NCI-H2171 (cell line): ENCODE data around the gene KRTAP12-2.
A peak's percentile ranks its signal among the peaks of the same experiment; 100 is the strongest.

Experiments used
- DNase-seq: peaks from one replicate; lab custom pipeline; 2025; lab: John Stamatoyannopoulos, UW

The KRTAP12-2 gene, protein sequence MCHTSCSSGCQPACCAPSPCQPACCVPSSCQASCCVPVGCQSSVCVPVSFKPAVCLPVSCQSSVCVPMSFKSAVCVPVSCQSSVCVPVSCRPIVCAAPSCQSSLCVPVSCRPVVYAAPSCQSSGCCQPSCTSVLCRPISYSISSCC

DNA sequence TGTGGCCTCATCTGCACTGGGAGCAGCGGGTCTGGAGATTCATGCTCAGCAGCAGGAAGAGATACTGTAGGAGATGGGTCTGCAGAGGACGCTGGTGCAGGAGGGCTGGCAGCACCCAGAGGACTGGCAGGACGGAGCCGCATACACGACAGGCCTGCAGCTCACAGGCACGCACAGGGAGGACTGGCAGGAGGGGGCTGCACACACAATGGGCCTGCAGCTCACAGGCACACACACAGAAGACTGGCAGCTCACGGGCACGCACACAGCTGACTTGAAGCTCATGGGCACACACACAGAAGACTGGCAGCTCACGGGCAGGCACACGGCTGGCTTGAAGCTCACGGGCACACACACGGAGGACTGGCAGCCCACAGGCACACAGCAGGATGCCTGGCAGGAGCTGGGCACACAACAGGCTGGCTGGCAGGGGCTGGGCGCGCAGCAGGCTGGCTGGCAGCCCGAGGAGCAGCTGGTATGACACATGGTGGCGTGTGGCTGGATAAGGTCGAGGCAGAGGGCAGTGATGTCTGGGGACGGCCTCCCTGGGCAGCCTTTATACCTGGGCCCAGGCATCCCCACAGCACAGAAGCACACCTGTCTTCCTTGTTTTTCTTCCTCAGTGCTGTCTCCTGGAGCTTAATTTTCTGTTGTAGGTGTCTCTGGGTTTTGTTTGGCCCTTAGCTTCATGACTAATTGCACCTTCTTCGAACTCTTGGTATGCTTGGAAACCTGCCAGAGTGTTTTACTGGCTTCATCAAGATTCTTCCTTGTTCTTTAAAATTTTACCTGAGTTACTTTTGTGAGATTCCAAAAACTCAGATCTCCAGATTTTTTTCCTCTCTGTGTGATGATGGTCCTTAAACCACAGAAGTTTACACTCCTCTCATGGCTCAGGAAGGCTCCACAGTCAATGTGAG lies at the start of gene KRTAP12-2:
TSS of gene KRTAP12-2 (minus strand) at position 527 of the 920 bp plus-strand sequence. CDS start at position 486, 41 bp downstream.
- DNase-seq = no peak

DNA sequence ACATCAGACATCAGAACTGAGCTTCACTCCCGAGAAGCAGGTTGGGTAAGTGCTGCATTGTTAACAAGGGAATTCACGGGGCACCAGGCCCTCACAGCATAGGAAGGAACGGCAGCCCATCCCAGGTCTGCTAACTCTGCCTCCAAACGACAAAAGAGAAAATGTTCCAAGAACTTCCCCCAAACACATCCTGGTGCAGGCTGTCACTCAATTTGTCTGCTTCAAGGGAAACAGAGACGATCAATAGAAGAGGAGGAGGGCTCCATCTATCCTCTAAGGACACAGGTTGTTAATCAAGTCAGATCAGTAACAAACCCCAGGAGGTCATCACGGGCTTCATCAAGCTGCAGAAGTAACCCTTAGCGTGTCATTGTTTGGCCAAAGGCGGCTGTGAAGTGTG lies 48.2 kb upstream of the KRTAP12-2 start:
- DNase-seq = no peak

DNA sequence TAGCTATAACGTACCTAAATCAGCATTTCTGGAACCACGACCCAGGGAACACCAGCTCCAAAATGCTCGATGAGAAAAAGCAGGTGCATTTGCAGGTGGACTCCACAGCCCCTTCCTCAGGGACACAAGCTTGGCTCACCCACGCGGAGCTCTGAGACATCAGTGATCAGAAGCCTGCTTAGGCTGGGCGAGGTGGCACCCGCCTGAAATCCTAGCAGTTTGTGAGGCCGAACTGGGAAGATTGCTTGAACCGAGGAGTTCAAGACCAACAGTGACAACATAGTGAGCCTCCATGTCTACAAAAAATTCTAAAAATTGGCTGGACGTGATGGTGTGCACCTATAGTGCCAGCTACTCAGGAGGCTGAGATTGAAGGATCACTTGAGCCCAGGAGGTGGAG lies 47.1 kb upstream of the KRTAP12-2 start:
- no peak for DNase-seq

DNA sequence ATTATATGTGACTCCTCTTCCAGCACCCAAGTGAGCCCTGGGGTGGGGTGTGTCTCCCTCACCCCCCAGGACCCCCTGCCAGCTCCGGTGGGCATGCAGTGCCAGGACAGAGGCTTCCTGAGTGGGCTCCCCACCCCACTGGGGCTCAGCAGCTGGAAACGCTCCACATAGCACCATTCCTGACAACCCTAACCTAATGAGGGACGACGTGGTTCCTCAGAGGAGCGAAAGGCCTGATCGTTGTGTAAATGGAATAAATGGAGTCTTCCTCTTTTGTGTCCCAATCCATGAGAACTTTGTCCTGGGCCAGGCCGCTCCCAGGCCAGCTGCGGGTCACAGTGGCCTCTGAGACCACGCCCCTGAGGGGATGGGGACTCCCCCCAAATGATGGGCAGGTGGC lies 46.4 kb upstream of the KRTAP12-2 start:
- DNase-seq = no peak

DNA sequence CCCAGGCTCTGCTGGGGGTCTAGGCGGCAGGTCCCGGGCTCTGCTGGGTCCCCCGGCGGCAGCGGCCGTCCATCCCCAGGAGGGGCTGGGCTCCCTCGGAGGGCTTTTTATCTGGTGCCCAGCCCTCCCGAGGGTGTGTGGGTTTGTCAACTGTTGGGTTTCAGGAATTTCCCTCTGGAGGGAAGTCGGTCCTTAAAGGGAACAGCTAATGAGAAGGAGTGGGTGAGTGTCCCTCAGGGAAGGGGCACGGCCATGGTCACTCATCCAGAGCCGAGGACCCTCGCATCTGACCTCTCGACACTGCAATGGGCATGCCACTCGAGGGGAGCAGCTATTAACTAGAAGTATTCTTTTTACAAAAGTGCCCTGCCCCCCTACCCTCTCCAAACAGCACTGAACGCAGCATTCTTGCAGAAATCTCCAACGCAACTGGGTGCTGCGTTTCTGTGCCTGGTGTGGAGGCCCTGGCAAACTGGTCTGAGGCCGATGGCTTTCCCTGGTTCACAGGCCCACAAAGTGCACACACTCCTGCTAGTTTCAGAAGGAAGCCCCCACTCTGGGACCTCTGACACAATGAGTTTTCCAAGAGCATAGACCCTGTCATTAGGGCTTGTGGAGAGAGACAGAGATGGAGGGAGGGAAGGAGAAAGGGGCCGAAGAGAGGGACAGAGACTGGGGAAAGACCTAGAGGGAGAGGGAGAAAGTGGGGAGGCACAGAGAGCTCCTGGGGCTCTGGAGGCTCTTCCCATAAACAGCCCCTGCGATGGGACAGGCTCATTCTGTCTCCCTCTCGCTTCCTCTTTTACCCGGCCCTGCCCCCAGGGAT lies 45.7 kb upstream of the KRTAP12-2 start:
- DNase-seq = no peak

DNA sequence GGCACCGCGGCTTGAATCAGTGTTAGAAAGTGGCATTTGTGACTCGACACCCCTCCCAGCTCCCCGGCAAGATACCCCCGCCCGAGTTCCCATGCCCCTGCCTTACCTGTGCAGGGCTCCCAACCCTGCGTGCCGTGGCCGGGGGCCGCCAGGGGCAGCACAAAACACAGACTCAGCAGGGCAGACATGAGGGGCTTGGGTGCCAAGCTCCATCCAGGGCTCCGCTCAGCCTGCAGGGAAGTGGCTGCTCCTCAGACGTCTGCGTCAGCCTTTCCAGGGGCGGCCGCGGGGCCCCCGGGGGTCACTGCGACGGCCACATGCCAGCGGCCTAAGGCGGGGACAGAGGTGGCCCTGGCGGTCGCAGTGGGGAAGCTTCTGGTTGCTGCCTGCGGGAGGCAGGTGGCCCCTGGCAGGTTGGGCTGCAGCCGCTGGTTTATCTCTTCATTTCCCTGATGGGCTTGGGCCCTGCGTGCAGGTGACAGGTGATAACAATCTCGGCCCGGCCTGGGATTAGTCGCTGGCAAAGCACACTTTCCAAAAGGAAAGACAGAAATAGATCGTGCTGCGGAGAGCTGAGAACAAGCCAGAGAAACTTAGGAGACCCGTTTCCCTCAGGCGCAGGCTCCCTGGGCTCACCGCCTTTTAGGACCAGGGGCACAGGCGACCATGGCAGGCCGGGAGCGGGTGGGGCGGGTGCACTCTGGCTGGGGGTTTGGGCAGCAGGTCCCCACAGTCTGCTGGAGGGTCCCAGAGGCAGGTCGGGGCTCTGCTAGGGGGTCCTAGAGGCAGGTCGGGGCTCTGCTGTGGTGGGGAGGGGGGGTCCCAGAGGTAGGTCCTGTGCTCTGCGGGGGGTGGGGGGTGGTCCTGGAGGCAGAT lies 44.8 kb upstream of the KRTAP12-2 start, which contains the start of gene TSPEAR:
TSS of gene TSPEAR (minus strand) at position 246 of the 876 bp plus-strand sequence. CDS start at position 188, 58 bp downstream.
- DNase-seq = peak; percentile 22

DNA sequence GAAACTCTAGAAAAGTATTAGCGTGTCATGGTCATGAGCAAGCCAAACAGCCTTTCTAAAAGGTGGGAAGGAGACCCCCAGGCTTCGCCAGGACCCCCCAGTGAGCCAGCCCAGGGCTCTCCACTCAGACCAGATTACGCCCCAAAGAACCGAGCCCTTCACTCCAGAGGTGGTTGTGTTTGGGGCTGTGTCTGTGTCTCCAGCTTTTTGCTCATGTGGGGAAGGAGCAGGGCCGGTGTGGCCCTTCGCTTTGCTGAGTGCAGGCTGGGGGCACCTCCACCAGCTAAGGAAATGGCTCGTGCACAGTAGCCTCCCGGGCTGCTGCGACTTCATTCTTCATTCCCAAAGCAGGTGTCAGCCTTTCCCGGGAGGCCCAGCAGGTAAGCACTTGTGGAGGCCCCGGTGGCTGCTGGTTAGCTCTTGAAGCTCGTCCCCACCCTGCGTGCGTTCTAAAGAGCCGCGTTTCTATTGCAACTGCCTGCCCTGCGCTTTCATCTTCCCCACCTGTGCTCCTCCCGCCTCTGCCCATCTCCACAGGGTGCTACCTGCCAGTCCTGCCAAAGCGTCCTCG lies 44.1 kb upstream of the KRTAP12-2 start:
- peak; percentile 77 for DNase-seq

DNA sequence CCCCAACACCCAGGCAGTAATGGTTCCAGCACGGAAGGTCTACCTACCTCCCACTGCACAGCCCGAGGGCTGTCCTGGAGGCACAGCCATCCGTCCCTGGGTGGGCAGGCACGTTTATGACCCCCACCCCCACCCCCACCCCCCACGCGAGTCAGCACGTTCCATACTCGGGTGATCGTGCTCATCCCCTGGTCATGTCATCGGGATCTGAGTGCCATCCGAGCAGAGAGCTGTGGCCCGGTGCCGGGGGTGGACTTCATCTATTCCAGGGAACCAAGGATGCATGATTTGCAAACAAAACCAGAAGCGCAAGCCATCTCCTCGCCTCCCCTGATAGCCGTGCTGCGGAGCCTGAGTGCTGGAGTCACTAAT lies 43.6 kb upstream of the KRTAP12-2 start:
- DNase-seq = no peak

DNA sequence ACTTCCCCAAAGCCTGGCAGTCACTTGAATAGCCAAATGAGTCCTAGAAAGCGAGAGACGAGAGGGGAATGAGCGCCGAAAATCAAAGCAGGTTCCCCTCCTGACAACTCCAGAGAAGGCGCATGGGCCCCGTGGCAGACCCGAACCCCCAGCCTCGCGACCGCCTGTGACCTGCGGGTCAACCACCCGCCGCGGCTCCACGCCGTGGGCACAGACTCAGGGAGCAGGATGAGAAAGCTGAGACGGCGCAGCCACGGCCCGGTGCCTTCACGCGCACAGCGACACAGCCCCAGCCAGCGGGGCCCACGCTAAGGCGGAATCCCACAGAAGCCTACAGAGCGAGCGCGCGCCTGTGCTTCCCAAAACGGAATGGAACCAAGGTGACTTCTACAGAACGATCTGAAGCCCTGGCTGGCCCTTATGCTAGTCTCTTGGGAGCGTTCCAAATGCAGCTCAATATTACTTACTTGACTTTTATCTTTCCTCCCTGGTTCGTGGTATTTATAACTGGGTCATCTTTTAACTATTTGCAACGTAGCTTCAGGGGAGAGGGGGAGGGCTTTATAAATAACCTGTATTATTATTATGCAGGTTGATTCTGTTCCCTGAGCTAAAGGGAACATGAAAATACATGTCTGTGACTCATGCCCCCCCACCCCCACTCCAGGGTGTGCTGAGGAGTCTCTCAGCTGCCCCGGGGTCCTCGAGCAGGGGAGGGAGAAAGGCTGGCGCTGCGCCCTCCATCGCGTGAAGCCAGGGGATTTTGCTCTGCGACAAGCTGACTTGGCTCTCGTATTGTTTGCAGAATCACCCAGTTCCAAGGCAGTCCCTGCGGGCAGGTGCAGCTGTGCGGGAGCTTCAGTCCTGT lies 42.9 kb upstream of the KRTAP12-2 start:
- DNase-seq = peak; percentile 48

DNA sequence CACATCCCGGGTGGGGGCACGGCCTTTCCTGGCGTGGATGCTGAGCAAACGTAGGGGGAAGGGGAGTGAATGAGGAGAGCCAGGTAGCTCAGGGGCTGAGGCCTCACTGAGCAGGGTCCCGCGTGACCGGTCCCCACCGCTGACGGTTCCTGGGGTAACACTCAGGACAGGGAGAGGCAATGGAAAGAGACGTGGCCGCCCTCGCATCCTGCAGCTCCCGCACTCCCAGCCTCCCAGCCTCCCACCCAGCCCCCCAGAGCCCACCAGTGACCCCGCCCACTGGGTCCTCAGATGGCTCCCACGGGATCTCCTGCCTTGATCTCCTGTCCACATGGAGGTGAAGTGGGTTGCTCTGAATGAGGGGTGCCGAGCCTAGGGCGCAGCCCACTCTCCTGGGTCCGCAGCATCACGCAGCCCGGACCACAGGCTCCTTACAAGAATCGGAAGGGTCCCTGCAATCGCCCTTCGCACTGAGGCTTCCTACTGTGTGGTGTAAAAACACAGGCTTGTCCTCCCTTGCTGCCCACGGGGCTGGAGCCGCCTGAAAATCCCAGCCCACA lies 42.2 kb upstream of the KRTAP12-2 start:
- DNase-seq = no peak

DNA sequence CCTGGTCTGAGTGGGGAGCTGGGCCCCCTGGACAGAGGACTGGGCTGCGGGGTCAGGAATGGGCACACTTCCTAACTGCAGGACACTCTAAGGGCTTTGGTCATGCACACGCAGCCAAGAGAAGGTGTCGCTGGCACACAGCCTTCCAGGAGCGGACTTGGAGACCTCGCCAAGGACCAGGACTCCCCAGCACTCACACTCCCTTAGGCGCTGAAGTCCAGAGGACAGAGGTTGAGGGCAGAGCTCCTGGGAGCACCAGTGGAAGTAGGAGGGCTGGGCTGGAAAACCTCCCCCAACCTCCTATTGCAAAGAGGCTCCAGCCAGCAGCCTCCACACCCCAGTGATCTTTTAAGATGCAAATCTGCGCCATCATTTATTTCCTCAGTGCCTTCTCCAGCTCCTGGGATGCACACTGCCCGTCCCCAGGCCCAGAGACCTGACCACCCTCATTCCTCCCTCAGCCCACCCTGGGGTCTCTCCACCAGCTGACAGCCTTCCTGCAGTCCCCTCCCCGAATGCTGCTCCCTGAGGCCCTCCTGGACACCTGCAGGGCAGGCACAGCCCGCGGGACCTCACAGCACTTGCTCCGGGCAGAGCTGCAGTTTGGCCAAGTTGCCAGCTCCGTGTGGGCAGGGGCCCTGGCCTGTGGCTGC lies 41.6 kb upstream of the KRTAP12-2 start:
- DNase-seq = no peak

DNA sequence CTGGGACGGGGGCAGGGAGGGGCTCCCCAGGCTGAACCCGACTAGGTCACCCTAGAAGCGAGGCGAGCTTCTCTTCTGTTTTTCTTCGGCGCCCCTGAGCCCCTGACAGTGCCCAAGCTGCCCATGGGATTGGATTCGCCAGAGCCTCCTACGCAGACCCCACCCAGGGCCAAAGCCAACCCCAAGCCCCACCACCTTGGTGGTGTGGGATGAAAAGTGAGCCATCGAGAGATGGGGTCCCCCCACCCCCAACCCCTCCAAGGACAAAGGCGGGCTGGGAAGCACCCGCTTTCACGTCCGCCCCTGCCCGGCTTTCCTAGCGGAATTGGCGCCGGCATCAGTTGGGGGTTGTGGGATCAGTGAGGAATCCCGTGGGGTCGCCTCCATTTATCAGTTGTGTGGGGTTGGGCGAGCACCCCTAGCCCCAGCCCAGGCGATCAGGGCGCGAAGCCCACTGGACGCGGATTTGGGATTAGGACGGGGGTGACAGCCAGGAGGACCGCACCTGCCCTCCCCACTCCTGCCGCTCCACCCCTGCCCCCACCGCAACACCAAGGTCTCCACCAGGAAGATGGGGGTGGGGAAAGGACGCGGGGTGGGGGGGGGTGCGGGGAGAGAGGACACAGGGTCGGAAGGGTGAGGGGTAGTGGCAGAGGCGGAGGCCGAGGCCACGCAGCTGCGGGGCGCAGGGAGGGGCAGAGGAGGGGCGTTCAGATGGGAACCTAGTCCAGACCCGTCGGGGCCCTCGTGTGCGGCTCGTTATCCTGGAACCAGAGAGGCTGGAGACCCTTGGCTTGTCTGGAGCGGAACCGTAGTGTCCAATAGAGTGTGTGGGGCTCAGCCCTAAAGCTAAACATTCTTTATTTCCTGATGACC lies 40.2 kb upstream of the KRTAP12-2 start:
- DNase-seq = no peak

DNA sequence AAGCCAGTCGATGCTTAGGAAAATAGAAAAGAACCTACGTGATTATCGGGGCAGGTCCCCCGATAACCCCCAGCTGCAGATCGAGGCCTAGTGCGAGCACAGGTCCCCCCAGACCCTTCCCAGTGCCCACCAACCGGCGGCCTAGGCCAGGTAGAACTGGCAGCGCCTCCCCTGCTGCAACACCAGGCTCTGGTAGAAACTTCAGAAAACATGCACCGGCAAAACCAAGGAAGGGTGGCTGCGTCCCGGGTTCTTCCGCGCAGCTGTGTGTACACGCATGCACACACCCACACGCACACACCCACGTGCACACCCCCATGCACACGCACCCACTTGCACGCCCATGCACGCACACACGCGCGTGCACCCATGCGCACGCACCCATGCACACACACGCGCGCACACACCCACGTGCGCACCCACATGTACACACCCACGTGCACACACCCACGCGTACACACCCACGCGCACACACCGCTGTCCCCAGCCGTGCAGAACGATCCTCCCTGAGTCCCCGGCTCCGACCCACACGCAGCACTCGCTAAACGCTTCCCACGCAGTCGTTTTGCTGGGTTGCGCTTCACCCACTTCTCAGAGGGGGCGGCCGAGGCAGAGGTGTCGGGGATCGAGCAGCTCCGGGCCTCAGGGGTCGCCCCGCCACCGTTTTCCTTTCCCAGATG lies 39.4 kb upstream of the KRTAP12-2 start:
- DNase-seq = no peak

DNA sequence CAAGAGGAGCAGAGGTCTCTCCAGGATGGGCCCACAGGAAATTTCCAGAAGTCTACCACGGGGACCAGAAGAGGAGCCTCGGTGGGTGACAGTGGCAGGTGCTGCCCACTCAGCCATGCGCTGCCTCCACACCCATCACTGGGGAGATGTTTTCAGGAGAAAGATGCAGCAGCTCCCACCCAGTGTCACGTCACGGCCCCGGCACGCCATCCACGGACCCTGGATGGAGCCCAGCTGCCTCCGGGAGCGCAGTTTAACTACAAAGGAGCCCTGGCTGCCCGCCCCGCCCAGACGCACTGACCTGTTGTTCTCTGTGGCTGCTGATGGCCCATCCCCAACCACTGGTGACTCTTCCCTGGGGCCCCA lies 37.9 kb upstream of the KRTAP12-2 start:
- DNase-seq = no peak

DNA sequence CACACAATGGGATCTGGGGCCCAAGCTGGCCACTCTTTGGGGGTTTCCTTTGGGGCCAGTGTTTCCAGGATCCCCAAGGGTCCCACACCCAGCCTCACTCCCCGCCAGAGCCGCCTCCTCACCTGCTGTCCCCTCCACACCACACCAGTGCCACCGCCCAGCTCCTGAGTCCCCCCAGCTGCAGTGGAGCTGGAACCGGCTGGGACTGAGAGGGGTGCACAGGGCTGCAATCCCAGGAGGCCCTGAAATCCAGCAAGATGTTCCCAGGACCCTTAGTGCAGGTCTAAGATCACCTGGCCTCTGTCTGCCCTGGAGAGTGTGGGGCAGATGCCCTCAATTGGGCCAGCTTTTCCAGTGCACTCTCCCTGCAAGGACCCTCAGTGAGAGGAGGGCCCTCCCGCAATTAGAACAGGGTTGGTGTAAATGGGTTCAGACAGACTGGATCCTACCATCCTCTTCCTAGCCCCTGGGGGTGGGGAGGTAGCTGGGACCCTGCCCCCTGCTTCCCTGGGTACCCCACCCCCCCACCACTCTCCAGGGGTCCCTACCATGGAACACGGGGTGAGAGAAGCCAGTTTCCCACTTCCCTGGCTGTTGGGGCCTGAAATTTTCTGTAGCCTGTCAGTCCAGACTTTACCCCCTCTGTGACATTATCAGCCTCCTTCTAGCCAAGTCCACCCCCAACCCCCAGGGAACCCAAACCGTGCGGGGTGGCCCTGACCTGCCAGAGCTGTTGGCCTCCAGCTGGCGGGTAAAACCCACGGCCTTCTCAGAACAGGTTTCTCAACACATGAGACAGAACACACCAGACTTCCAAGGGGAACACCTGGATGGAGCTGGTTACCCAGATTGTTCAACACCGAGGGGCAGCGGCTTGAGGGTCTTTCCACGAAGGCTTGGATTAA lies 37.3 kb upstream of the KRTAP12-2 start:
- no peak for DNase-seq

DNA sequence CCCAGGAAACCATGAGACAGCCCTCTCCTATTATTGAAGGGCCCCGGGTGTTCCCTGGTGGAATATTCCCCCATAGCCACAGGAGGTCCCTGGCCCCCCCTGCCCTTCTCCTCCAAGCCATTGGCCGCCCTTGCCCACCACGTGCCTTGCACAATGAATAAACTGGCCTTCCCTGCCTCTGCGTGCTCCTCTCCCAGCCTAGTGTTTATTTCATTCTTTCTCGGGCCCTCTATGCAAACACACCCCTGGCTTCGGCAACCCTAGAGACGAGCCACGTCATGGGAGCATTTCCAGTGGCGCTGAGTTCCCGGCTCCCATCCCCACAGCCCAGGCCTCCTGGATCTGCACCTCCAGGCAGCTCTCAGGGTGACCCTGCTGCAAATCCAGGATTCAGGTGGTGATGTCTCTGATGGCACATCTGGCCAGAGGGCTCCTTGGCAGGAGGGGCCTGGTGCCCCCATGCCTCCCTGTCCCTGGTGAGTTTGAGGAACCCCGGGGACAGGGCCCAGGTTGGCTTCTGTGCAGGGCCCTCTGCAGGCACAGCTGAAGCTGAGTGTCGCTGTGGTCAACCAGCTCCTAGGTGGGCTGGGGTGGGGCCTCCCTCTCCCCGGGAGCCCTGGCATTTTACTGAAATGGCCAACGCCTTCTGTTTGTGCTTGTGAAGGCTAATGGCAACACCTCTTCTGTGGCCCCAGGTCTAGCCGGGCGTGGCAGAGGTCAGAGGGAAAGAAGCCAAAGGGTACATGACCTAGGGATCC lies 36.4 kb upstream of the KRTAP12-2 start:
- no peak for DNase-seq
